GM12891 (cell line): ENCODE measurements around the gene OR5AK2.

Experiments used
- DNase-seq: peaks from one replicate; pipeline ENCODE4 v3.0.0; 2011; ENCODE audit warnings: low spot score; ENCODE audit not compliant: insufficient read length
- FAIRE-seq: peaks from 2 replicates; lab custom pipeline; 2011; peaks lifted over from hg19 to GRCh38; lab: Jason Lieb, UNC
- PAX5 ChIP-seq: IDR thresholded peaks from 2 replicates; pipeline ENCODE4 v1.6.1; 2011; ENCODE audit warnings: low read length, moderate library complexity, mild to moderate bottlenecking; ENCODE audit not compliant: insufficient read depth, severe bottlenecking
- POLR2A ChIP-seq: IDR thresholded peaks from 2 replicates; pipeline ENCODE4 v1.6.1; 2011; ENCODE audit warnings: low read depth, low read length, control low read depth
- POLR2AphosphoS5 ChIP-seq: IDR thresholded peaks from 2 replicates; pipeline ENCODE4 v1.6.1; 2011; ENCODE audit warnings: low read depth, low read length, control low read depth
- POU2F2 ChIP-seq: IDR thresholded peaks from 2 replicates; pipeline ENCODE4 v1.6.1; 2011; ENCODE audit warnings: low read depth, mild to moderate bottlenecking, control low read depth, low read length, moderate library complexity
- SPI1 ChIP-seq: IDR thresholded peaks from 2 replicates; pipeline ENCODE4 v1.6.1; 2011; ENCODE audit warnings: low read depth, low read length, control low read depth
- TAF1 ChIP-seq: IDR thresholded peaks from 2 replicates; pipeline ENCODE4 v1.6.1; 2011; ENCODE audit warnings: low read depth, low read length, control low read depth

Gene OR5AK2

DNA sequence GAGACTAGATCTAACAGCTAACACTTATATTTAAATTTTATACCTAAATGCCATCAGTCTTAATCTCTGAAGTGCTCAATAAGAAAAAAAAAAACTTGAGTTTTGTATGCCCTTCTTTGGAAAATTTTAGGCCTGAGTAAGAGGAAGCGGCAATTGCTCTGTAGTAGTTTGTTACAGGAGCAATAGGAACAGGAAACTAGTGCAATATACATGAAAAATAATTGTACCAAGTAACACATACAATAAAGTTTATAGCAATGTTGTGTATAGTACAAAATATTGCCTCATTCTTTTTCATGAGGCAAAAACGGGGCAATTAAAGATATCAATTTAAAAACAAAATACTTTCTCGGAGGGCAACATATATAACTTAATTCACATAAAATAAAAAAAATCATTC, 19.7 kb downstream of the OR5AK2 start:
- DNase-seq, result no peak
- TF ChIP-seq POLR2A, result no peak
- TF ChIP-seq POU2F2, result no peak
- TF ChIP-seq TAF1, result no peak
- no peak for TF ChIP-seq SPI1
- no peak for TF ChIP-seq POLR2AphosphoS5
- TF ChIP-seq PAX5, result no peak
- no peak for FAIRE-seq

- no peak for FAIRE-seq
- TF ChIP-seq PAX5, result no peak
- TF ChIP-seq POLR2AphosphoS5, result no peak
- TF ChIP-seq POU2F2, result no peak
- TF ChIP-seq POLR2A, result no peak
- no peak for TF ChIP-seq SPI1
- no peak for TF ChIP-seq TAF1
These were observed 27.0 kb downstream of the OR5AK2 start for GRCh38 chr11:57015679-57016078.

GRCh38 chr11:57031556-57031955, 42.8 kb downstream of the OR5AK2 start:
- FAIRE-seq (no peak), DNase-seq (no peak)
- TF ChIP-seq POLR2A, result no peak
- TF ChIP-seq POU2F2, result no peak
- no peak for TF ChIP-seq PAX5
- TF ChIP-seq TAF1, result no peak
- no peak for TF ChIP-seq SPI1
- TF ChIP-seq POLR2AphosphoS5, result no peak

More at GRCh38 chr11:57015679-57016078, 27.0 kb downstream of the OR5AK2 start:
- no peak for DNase-seq
